Body of pancreas (tissue), 4 donors: Measurements from ENCODE around the gene HLA-DPB1.

ENCODE experiments used
- POLR2A ChIP-seq, 3 donors: fragments of 450-650 bp; IDR thresholded peaks; one replicate each; pipeline ENCODE4 v1.6.1; 2016; ENCODE audit warnings: antibody characterized with exemption in 3 of 3, mild to moderate bottlenecking in 2 of 3
- TF ChIP-seq, protein P1 (sequence below), 7 experiments: fragments of 450-650 bp in 4 of 7; fragments of 200-600 bp in 3 of 7; sonication (generic) in 3 of 7; IDR thresholded peaks; one replicate each; pipeline ENCODE4 v1.5.1; 2016 to 2019; ENCODE audit warnings: antibody characterized with exemption in 7 of 7

DNA sequence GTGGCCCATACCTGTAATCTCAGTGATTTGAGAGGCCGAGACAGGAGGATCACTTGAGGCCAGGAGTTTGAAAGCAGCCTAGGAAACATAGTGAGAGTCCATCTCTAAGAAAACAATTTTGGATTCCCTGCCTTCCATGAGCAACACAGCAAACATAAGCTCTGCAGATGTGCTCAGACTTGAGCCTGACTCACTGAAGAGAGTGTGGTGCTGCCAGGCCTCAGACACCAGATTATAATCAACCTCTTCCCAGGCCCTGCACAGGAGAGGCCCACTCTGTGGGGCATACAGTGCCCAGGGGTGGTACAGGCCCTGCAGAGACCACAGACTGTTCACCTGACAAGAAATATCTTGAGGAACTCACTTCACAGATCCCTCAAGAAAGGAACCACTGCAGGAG lies 19.9 kb downstream of the HLA-DPB1 start:
- no peak for TF ChIP-seq POLR2A (IDR thresholded peaks at IDR 0.05)
- TF ChIP-seq, protein P1, sequence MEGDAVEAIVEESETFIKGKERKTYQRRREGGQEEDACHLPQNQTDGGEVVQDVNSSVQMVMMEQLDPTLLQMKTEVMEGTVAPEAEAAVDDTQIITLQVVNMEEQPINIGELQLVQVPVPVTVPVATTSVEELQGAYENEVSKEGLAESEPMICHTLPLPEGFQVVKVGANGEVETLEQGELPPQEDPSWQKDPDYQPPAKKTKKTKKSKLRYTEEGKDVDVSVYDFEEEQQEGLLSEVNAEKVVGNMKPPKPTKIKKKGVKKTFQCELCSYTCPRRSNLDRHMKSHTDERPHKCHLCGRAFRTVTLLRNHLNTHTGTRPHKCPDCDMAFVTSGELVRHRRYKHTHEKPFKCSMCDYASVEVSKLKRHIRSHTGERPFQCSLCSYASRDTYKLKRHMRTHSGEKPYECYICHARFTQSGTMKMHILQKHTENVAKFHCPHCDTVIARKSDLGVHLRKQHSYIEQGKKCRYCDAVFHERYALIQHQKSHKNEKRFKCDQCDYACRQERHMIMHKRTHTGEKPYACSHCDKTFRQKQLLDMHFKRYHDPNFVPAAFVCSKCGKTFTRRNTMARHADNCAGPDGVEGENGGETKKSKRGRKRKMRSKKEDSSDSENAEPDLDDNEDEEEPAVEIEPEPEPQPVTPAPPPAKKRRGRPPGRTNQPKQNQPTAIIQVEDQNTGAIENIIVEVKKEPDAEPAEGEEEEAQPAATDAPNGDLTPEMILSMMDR (IDR thresholded peaks at IDR 0.05), result no peak
